Measurements from ENCODE around the gene MYH14.

DNA sequence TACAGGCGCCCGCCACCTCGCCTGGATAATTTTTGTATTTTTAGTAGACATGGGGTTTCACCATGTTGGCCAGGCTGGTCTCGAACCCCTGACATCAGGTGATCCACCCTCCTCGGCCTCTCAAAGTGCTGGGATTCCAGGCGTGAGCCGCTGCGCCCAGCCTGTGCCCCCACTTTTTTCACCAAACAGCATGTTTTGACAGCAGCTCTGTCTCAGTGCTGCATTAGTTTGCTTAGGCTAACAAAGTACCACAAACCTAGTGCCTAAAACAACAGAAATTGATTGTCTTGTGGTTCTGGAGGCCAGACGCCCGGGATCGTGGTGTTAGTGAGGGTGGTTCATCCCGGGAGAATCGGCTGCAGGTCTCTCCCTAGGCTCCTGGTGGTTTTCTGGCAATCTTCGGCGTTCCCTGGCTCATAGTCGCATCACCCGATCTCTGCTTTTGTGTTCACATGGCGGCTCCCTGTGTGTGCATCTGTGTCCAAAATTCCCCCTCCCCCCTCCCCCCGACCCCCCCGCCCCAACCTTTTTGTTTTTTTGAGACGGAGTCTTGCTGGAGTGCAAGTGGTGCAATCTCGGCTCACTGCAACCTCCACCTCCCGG lies 30.0 kb downstream of the MYH14 start:
- TF ChIP-seq, protein P1, sequence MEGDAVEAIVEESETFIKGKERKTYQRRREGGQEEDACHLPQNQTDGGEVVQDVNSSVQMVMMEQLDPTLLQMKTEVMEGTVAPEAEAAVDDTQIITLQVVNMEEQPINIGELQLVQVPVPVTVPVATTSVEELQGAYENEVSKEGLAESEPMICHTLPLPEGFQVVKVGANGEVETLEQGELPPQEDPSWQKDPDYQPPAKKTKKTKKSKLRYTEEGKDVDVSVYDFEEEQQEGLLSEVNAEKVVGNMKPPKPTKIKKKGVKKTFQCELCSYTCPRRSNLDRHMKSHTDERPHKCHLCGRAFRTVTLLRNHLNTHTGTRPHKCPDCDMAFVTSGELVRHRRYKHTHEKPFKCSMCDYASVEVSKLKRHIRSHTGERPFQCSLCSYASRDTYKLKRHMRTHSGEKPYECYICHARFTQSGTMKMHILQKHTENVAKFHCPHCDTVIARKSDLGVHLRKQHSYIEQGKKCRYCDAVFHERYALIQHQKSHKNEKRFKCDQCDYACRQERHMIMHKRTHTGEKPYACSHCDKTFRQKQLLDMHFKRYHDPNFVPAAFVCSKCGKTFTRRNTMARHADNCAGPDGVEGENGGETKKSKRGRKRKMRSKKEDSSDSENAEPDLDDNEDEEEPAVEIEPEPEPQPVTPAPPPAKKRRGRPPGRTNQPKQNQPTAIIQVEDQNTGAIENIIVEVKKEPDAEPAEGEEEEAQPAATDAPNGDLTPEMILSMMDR (conservative IDR thresholded peaks at IDR 0.05; ENCODE audit: low read depth, low read length), result no peak
- no peak for TF ChIP-seq EZH2 (IDR thresholded peaks at IDR 0.05; ENCODE audit: borderline replicate concordance, low read depth, low read length, poor library complexity, severe bottlenecking)

Measured in A673 (cell line).